HG03039 (cell line): ENCODE measurements around the gene DTHD1.

Experiments used
- ATAC-seq: cut with Tn5 transposase; IDR thresholded peaks from one replicate; pipeline ENCODE4 v1.9.1; 2021; ENCODE audit warnings: mild to moderate bottlenecking, moderate library complexity; ENCODE audit not compliant: unreplicated experiment

DTHD1 gene

DNA sequence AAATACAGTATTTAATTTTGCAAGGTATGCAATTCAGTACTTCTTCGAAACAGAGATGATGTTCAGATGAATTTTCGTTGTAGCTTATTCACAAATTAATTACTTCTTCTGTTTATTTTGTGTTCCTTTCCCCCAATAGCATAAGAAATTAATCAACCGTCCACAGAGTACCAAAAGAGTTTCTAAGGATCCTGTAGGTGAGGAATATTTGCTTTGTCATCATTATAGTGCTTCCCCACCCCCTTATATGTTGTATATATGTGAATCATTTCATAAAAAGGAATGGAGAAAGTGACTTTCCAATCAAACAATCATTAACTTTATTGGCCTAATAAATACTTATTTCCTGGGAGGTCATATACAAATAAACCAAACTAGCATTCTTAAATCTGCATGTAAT, 57.6 kb downstream of the DTHD1 start:
- ATAC-seq: no peak

DNA sequence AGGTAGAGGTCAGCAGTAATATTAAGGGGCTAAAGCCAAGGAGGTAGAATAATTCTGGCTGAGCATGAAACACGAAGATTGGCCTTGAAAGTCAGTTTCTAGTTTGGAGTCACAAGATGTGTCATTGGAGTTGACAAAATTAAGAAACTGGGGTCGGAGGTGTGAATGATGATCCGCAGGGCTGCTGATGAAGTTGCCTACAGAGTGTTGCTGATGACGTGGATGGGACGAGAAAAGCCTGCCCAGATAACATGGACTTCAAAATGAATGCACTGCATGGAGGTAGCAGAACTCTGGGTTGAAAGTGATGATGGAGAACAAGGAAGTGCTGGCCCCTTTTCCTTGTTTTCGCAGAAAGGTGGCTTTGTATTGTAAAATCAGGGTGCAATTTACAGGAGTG, 60.5 kb downstream of the DTHD1 start:
- no peak for ATAC-seq

DNA sequence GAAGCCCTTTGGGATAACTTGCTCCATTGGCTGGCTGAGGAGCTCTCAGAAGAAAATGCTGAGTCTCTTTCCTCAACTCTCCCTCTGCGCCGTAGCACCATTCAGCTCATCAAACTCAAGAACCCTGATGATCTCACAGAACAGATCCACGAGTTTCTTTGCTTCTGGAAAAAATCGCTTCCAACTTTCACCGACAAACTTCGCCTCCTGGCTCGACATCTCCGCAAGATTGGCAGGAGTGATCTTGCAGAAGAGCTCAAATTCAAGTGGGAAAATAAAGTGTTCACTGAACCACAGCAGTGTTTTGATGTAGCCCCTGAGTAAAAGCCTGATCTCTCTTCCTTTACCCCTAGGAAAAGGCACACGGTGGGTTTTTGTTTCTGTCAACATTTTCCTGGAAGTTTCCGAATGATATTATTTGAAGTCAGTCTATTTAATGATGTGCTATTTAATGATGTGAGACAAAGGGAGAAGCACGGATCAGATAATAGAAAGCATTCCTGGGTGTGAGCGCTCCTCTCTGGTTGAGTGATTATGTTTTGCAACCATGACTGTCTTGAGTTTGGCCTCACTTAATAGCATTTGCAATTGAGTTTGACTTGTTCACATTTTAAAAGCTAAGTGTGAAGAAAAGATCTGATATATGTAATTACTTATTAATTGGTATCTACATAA, 62.2 kb downstream of the DTHD1 start:
- no peak for ATAC-seq

DNA sequence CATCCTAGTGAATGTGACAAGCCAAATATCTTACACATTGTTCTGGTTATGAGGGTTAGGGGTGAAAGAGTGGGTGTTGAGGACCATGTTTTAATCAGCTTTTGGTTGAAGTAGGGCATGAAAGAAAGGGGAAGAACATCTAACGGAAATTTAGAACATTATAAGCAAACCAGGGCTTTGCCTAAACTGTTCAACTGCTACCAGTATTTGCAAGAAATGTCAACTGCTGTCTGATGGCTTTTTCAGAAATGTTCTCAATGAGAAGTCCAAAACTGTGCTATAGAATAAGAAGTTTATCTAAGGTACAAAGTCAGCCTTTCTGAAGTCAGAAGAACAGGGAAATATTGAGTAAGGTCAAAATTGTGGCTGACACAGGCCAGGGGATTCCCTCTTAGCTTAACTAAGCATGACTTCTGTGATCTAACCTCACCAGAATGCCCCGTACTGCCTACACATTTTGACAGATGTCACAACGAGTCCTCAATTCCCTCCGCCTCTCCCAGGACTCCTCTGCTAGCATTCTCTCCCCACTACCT, 67.1 kb downstream of the DTHD1 start:
- peak; percentile 92 for ATAC-seq

DNA sequence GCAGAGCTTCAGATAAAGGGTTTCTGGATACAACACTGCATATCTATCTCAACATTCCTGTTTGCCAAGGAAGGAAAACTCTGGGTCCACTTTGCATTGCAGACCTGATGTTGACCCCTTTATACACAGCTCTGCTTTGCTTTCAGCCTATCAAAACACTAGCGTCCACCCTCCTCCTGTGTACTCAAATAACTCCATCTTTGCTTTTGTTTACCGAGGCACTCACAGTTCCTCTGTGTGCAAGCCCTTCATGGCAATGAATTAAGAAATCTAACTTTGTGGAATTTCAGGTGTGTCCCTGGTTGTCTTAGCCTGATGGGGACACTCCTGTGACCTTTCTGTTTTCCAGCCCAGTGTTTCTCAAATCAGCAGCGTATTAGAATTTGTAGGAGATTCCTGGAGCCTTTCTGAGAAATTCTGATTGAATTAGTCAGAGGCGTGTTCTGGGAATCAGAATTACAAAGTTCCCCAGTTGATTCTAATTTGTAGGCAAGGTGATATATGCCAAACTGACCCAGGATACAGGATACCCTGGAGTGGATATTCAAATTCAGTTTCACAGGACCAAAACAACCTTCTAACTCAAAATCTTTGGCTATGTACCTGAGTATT, 68.6 kb downstream of the DTHD1 start:
- ATAC-seq: no peak

DNA sequence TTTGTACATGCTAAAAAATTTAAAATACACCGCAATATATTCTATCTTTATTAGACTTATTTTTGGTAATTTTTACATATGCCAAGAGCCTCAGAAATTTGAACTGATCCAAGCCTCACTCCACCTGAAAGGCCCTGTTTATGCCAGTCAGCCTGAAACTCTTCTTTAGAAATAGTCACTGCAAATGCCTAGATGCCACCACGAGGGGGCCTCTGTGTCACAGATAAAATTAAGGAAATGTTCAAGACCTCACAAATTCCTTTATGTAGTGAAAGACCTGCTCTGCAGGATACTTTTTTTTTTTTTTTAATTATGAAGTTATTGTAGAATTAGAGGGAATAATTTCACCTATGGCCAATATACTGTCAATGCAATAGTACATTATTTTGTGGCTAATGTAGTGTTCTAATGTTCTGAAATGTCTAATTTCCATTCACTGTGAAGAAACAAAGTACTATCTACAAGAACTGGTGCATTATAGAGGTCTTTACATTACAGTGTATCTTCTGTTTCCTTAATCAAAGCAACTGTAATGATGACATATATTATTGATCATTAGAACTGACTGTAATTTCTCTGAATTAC, 69.8 kb downstream of the DTHD1 start:
- ATAC-seq: peak; percentile 45

DNA sequence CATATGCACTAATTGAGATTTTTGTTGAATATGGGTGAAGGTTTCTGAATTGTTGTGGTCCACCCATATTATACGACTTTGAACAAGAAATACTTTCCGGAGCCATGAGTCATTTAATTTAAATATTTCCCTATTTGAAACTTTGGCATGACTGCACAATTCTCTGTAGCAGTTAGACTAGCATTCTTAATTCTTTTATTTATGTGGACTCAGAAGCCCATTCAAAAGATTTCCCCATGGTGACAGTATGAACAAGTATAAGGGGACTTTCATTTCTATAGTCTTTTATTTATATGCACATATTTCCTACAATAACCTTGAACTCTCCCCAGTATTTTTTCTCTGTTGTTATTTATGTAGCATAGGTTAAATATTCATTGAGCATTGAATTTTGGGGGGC, 72.6 kb downstream of the DTHD1 start:
- no peak for ATAC-seq

DNA sequence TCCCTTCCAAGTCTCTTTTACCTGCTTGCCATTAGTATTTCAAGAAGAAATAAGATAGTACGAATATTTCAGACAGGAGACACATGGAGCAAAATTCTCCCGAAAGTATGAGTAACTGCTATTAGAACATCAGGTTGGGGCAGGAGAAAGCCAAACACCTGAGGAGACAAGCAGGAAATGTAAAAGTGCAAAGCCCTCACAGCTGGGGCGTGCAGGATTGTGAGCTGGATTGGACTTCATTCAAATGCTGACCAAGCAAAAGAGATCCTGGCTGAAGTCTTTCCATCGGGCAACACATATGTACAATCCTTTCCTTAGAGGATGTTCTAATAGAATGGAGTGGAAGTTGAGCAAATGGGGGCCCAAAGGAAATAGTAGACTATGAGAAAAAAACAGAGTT, 76.8 kb downstream of the DTHD1 start:
- no peak for ATAC-seq

DNA sequence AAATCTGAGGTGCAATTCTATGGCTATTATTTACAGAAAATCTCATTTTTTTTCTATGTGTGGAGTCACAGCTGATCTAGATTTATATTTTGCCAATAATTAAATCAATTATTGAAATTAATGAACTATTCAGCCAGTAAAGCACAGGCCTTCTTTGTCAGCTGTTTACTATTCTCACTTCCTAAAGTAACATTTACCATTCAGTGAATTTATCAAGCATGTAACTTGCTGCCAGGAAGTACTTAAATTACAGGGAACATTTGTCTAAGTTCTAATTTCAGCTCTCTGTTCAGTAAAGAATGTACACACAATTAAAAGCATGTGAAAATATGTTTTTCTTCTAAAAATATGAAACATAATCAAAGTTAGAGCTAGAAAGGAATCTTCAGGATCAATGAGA, 79.3 kb downstream of the DTHD1 start:
- no peak for ATAC-seq

DNA sequence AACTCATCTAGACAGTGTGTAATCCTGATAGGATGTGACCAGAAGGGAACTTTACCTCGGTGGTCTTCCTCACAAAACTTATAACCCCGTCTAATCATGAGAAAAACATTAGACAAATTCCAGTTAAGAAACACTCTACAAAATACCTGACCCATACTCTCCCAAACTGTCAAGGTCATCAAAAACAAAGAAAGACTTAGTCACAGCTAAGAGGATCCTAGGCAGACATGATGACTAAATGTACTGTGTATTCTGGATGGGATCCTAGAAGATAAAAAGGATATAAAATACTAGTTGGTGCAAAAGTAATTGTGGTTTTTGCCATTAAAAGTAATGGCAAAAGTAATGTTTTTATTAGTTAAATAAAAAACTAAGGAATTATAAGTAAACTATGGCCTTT, 81.6 kb downstream of the DTHD1 start:
- no peak for ATAC-seq

DNA sequence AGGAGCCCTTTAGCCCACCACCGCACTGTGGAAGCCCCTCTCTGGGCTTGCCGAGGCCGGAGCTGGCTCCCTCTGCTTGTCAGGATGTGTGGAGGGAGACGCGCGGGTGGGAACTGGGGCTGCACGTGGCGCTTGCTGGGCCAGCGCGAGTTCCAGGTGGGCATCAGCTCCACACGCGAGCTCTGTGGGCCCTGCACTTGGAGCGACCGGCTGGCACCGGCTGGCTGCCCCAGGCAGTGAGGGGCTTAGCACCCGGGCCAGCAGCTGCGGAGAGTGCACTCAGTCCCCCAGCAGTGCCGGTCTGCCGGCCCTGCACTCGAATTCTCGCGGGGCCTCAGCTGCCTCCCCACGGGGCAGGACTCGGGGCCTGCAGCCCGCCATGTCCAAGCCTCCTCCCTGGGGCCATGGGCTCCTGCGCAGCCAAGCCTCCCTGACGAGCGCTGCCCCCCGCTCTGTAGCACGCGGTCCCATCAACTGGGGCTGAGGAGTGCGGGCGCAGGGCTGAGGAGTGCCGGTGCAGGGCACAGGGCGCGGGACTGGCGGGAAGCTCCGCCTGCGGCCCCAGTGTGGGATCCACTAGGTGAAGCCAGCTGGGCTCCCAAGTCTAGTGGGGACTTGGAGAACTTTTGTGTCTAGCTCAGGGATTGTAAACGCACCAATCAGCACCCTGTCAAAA, 93.6 kb downstream of the DTHD1 start:
- ATAC-seq: no peak

DNA sequence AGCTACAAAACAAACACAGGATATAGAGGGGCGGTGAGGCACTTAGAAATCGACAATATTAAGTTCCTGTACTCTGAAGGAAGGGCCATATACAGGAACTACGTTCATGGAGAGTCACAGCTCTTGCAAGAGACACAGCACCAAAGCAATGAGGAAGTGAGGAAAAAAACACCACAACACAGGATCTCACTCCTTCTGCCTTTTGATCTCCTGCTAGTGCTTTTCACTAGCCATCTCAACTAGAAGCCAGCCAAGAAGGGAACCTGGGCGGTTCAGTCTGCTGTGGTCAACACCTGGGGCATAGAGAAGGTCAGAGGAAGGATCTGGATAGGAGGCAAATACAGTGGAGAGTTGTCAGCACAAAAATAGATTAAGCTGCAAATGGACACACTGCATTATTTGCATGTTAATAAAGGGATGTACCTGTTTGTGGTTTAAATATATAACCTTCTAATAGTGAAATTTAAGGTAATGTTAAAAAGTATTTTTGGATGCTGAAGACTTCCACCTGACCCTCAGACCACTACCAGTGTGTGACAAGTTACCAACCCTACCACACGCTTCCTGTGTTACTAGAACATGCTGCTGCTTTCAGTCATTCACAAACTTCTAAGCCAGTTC, 104.6 kb downstream of the DTHD1 start:
- ATAC-seq: peak; percentile 84

DNA sequence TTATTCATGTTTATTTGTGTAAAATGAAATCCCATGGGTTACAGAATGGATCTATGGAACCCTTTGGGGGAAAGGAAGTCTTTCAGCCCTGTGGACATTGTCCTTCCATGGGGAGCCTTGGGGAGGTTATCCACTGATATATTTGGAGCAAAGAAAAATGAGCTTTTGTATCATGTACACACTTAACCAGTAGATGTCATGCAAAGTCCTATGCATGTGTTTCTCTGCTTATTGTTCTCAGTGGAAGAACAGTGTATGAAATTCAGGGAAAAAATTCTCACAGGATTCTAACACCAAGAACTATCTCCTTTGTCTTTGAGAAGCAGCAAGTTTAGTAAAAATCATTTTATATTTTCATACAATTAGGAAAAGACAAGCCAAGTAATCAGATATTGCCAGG, 105.3 kb downstream of the DTHD1 start:
- ATAC-seq: no peak

DNA sequence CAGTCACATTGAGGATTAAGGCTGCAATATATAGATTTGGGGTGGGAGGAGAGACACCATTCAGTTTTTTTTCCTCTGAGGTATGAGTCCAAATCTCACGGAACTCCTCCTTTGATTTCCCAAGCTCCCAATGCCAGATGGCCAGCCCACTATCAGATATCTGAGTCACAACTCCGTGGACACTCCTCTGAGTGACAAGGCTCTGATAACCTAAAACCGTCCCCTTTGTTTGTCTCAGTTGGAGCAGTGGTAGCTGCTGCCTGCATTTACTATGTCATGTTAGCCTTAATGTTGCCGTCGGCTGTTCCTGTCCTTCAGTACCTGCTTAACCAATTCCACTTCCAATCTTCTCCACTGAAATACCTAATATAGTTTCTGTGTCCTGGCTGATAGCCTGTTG, 107.3 kb downstream of the DTHD1 start:
- ATAC-seq: no peak

DNA sequence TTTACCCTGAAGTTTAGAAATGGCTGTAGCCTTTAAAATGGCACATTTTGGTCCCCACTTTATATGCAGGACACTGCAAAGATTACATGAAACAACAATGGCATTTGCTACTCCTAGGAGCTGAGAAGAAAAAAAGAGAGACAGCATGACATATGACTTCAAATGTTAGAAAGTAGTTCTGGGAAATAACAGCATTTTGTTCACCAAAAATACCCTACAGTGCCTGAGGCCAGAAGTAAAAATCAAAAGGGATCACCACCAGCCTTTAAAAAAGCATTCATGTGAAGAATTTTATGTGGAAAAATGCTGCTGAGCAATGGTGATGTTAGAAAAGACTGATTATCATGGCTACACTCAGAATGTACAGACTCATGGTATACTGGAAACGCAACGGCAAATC, 110.0 kb downstream of the DTHD1 start:
- no peak for ATAC-seq

DNA sequence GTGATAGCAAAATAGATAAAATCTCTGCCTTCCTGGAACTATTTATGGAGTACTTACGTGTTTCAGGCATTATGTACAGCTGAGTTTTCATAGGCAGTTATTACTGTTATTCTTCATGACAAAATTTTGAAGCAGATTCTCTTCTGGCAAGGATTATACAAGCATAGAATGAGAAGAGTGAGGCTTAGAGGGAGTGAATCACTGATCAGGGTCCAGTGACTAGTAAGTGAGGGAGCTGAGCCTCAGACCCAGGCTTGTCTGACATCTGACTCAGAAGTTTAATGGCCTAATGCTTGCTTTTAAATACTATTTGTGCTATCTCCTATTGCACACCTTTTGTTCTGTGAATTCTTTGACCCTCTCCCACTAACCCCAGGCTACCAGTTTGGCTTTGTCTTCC, 110.6 kb downstream of the DTHD1 start:
- no peak for ATAC-seq

DNA sequence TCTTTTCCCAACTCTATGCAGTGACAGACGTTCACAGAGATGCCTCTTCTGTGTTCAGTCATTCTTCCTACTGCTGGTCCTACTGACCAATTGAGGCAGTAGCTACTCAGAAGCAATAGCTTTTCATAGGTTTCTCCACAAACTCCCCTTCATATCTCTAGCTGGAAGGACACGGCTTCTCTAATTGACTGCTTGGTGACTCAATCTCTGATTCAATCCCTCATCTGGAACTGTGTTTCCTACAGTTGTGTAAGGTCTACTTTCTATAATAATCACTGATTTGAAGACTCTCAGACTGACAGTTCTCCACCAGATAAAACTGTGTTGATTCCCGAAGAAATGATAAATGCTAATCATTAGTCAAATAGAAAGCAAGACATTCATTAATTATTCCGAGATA, 111.5 kb downstream of the DTHD1 start:
- ATAC-seq: no peak
